ENCODE data around the gene ZNF787. TPM values are rescaled to one million over a fixed set of nuclear protein-coding genes. Genes with fewer than 3 reads are reported as not detected.
A peak's percentile ranks its signal among the peaks of the same experiment; 100 is the strongest.

Gene ZNF787
- total RNA-seq, 4 donors from 2014 or later: 24.9 to 53.1 (median 27.4) TPM

DNA sequence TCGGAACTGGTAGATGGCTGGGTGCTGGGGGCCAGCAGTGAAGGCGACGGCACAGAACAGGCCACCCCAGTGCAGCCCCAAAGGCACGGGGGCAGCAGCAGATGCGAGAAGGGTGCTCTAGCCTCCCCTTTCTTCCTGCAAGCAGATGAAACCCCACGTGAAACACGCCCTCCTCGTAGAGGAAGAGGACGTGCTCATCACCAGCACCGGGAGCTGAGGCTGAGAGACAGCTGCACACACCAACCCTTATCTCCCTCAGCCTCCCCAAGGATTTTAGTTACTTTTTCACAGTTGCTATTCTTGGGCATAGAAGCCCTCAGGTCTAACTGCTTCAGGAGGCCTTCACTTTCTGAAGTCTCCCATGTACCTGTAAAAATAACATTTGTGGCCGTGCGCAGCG, 11.9 kb downstream of the ZNF787 start:
- WGBS, 2 donors (ENCODE audit: low coverage in 1 of 2): 52% methylated on average over 13 of the region's 13 CpGs; no CpG with 5 or more reads in 1 of the 2 donors
- peak overlapping the region; percentile 84 to 92 (median 90) for H3K27ac ChIP-seq
- intact Hi-C loops (cut with DNase I; ENCODE audit: low total_unique reads): no loop called here

GRCh38 chr19:56108447-56109195, 12.5 kb downstream of the ZNF787 start:
- in situ Hi-C loops (cut with MboI; ENCODE audit: low pct_ligation_motif_present in 1 of 4, low pct_unique_long_range_greater_than_20kb in 1 of 4, low sequenced_read_pairs in 3 of 4): no loop called here
- intact Hi-C loops (cut with DNase I; ENCODE audit: low total_unique reads): no loop called here
- Histone ChIP-seq H3K27ac (peak overlapping the region; percentile 84 to 92 (median 90)), H3K4me3 (peak overlapping the region in 1 of 4 donors; percentile 21), H3K4me1 (peaks cover 64 to 89% (median 82%) of the 10 kb centered on the region in 4 donors), H3K9me3 (no peaks in the 10 kb centered on the region), H3K27me3 (no peaks in the 10 kb centered on the region), H3K36me3 (no peaks in the 10 kb centered on the region)
- DNase-seq: no peak
- 43 to 45% methylated on average over 5 to 24 of the region's 24 CpGs for WGBS, 2 donors (ENCODE audit: low coverage in 1 of 2)
- TF ChIP-seq, protein P1, sequence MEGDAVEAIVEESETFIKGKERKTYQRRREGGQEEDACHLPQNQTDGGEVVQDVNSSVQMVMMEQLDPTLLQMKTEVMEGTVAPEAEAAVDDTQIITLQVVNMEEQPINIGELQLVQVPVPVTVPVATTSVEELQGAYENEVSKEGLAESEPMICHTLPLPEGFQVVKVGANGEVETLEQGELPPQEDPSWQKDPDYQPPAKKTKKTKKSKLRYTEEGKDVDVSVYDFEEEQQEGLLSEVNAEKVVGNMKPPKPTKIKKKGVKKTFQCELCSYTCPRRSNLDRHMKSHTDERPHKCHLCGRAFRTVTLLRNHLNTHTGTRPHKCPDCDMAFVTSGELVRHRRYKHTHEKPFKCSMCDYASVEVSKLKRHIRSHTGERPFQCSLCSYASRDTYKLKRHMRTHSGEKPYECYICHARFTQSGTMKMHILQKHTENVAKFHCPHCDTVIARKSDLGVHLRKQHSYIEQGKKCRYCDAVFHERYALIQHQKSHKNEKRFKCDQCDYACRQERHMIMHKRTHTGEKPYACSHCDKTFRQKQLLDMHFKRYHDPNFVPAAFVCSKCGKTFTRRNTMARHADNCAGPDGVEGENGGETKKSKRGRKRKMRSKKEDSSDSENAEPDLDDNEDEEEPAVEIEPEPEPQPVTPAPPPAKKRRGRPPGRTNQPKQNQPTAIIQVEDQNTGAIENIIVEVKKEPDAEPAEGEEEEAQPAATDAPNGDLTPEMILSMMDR (IDR thresholded peaks at IDR 0.05): no peak
- TF ChIP-seq EP300 (IDR thresholded peaks at IDR 0.05; ENCODE audit: low read depth) (no peak), POLR2AphosphoS5 (IDR thresholded peaks at IDR 0.05) (no peak), POLR2A (IDR thresholded peaks at IDR 0.05) (no peak)

More for the DNA sequence above, 11.9 kb downstream of the ZNF787 start:
- Histone ChIP-seq H3K27me3 (no peaks in the 10 kb centered on the region), H3K4me1 (peaks cover 67 to 94% (median 86%) of the 10 kb centered on the region in 4 donors), H3K9me3 (no peaks in the 10 kb centered on the region), H3K36me3 (no peaks in the 10 kb centered on the region), H3K4me3 (peak overlapping the region in 1 of 4 donors; percentile 21)
- DNase-seq: no peak
- in situ Hi-C loops (cut with MboI; ENCODE audit: low pct_ligation_motif_present in 1 of 4, low pct_unique_long_range_greater_than_20kb in 1 of 4, low sequenced_read_pairs in 3 of 4): no loop called here
- no peak for TF ChIP-seq POLR2A (IDR thresholded peaks at IDR 0.05)
- TF ChIP-seq, protein P1 (IDR thresholded peaks at IDR 0.05): no peak
- TF ChIP-seq EP300 (IDR thresholded peaks at IDR 0.05; ENCODE audit: low read depth): no peak
- no peak for TF ChIP-seq POLR2AphosphoS5 (IDR thresholded peaks at IDR 0.05)

- Histone ChIP-seq H3K4me1 (peaks cover 64 to 82% (median 75%) of the 10 kb centered on the region in 4 donors), H3K27me3 (no peaks in the 10 kb centered on the region), H3K27ac (peak overlapping the region; percentile 84 to 92 (median 90)), H3K4me3 (peak overlapping the region in 1 of 4 donors; percentile 17), H3K9me3 (no peaks in the 10 kb centered on the region), H3K36me3 (no peaks in the 10 kb centered on the region)
- in situ Hi-C loops (cut with MboI; ENCODE audit: low pct_ligation_motif_present in 1 of 4, low pct_unique_long_range_greater_than_20kb in 1 of 4, low sequenced_read_pairs in 3 of 4) (no loop called here), intact Hi-C loops (cut with DNase I; ENCODE audit: low total_unique reads) (no loop called here)
- TF ChIP-seq, protein P1 (IDR thresholded peaks at IDR 0.05): no peak
- peak; percentile 40 for TF ChIP-seq POLR2A (IDR thresholded peaks at IDR 0.05)
- peak; percentile 66 for DNase-seq
- 35 to 43% methylated on average over 8 to 22 of the region's 27 CpGs for WGBS, 2 donors (ENCODE audit: low coverage in 1 of 2)
Observed at GRCh38 chr19:56107626-56108351, 13.3 kb downstream of the ZNF787 start.

- intact Hi-C loops (cut with DNase I; ENCODE audit: low total_unique reads): no loop called here
- WGBS, 2 donors (ENCODE audit: low coverage in 1 of 2): 70% methylated on average over 11 of the region's 11 CpGs; no CpG with 5 or more reads in 1 of the 2 donors
- H3K4me3 ChIP-seq: peak overlapping the region in 1 of 4 donors; percentile 37
Observed at GRCh38 chr19:56106993-56107392, 14.1 kb downstream of the ZNF787 start.

More at GRCh38 chr19:56106993-56107392, 14.1 kb downstream of the ZNF787 start:
- peak overlapping the region; percentile 84 to 92 (median 90) for H3K27ac ChIP-seq
- peaks cover 0 to 6% (median 2%) of the 10 kb centered on the region in 4 donors for H3K36me3 ChIP-seq
- DNase-seq: no peak
- TF ChIP-seq POLR2AphosphoS5 (IDR thresholded peaks at IDR 0.05) (no peak), POLR2A (IDR thresholded peaks at IDR 0.05) (no peak), EP300 (IDR thresholded peaks at IDR 0.05; ENCODE audit: low read depth) (no peak)
- TF ChIP-seq, protein P1 (IDR thresholded peaks at IDR 0.05): no peak
- no peaks in the 10 kb centered on the region for H3K9me3 ChIP-seq
- H3K4me1 ChIP-seq: peaks cover 57 to 74% (median 67%) of the 10 kb centered on the region in 4 donors
- H3K27me3 ChIP-seq: no peaks in the 10 kb centered on the region
- in situ Hi-C loops (cut with MboI; ENCODE audit: low pct_ligation_motif_present in 1 of 4, low pct_unique_long_range_greater_than_20kb in 1 of 4, low sequenced_read_pairs in 3 of 4): no loop called here
